ENCODE data around the gene GSTK1.

DNA sequence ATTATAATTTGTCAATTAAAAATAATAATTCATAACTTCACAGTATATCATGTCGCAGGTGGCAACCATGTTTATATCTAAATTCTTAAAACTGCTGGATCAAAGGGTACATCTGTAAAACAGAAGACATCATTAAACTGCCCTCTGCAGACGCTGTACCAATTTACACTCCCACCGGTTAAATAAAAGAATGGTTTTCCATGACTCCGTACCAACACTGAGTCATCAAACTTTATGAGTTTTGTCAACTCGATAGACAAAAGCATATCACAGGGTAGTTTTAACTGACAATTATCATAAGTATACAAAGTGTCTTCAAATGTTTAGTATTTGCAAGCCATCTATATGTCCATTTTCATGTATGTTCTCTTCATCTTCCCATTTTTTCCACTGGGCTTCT lies 5.7 kb upstream of the GSTK1 start:
- TF ChIP-seq, protein P1, sequence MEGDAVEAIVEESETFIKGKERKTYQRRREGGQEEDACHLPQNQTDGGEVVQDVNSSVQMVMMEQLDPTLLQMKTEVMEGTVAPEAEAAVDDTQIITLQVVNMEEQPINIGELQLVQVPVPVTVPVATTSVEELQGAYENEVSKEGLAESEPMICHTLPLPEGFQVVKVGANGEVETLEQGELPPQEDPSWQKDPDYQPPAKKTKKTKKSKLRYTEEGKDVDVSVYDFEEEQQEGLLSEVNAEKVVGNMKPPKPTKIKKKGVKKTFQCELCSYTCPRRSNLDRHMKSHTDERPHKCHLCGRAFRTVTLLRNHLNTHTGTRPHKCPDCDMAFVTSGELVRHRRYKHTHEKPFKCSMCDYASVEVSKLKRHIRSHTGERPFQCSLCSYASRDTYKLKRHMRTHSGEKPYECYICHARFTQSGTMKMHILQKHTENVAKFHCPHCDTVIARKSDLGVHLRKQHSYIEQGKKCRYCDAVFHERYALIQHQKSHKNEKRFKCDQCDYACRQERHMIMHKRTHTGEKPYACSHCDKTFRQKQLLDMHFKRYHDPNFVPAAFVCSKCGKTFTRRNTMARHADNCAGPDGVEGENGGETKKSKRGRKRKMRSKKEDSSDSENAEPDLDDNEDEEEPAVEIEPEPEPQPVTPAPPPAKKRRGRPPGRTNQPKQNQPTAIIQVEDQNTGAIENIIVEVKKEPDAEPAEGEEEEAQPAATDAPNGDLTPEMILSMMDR (conservative IDR thresholded peaks at IDR 0.05), result no peak
- no peak for TF ChIP-seq EZH2 (IDR thresholded peaks at IDR 0.05; ENCODE audit: low read depth)

All from PC-9 (cell line).